GM12878 (cell line): ENCODE measurements around the gene BEX5. TPM values are rescaled to one million over a fixed set of nuclear protein-coding genes. Genes with fewer than 3 reads are reported as not detected.
"Not testable (repeated sequence)": the region's sequence is repeated elsewhere in the genome, so short reads cannot be mapped to it uniquely, and the experiment has no call there.

Source experiments
- ATAC-seq: fragments of 200-7000 bp; cut with Tn5 transposase; 3 replicates; pipeline ENCODE4 v1.9.1; 2020; ENCODE audit warnings: mild to moderate bottlenecking, moderate library complexity
- BruUV-seq: library from RNA; stranded (reverse); fragments of 400-500 nt; replicated peaks from 2 replicates; lab custom pipeline; 2021; lab: Mats Ljungman, UMichigan
- CTCF ChIA-PET: fragments of 300-600 bp; sonication (Branson Sonifier 250); formaldehyde crosslinking; extraction: SDS; loops from one replicate; lab custom pipeline; 2021; ENCODE audit warnings: inconsistent platforms; lab: Yijun Ruan, JAX
- POLR2A ChIA-PET: fragments of 350-600 bp; formaldehyde crosslinking; extraction: SDS; loops from one replicate; lab custom pipeline; 2021; ENCODE audit warnings: inconsistent platforms; lab: Charles Lee
- RAD21 ChIA-PET: fragments of 300-600 bp; sonication (Branson Sonifier 250); formaldehyde crosslinking; loops from one replicate; lab custom pipeline; 2023; ENCODE audit warnings: antibody characterized with exemption; ENCODE audit not compliant: unreplicated experiment; lab: Charles Lee
- SMC1A ChIA-PET: fragments of 300-600 bp; sonication (Branson Sonifier 250); formaldehyde crosslinking; loops from one replicate; lab custom pipeline; 2023; ENCODE audit not compliant: unreplicated experiment, uncharacterized antibody; lab: Charles Lee
- DNase-seq: peaks from one replicate; pipeline ENCODE4 v3.0.0-alpha.2; 2011; ENCODE audit warnings: low read depth, low spot score
- FAIRE-seq: peaks from 3 replicates; lab custom pipeline; 2011; peaks lifted over from hg19 to GRCh38; lab: Jason Lieb, UNC
- H2AFZ ChIP-seq: 2 replicates; pipeline ENCODE4 v1.6.0; 2011; ENCODE audit warnings: low read depth, low read length, control low read depth; ENCODE audit not compliant: control insufficient read depth
- H3K27ac ChIP-seq: 2 replicates; pipeline ENCODE4 v1.5.1; 2011; ENCODE audit warnings: control low read depth; ENCODE audit not compliant: control insufficient read depth, insufficient read depth
- H3K27me3 ChIP-seq, 2 experiments: replicated peaks in 1 of 2; 2 replicates each; pipeline versions ENCODE4 v1.6.0 to v1.6.1; 2011; ENCODE audit warnings: low read length in 1 of 2; ENCODE audit not compliant: control insufficient read depth in 2 of 2, insufficient read depth in 2 of 2
- H3K36me3 ChIP-seq, 2 experiments: 2 replicates each; pipeline ENCODE4 v1.5.1; 2011; ENCODE audit warnings: low read length in 1 of 2; ENCODE audit not compliant: control insufficient read depth in 2 of 2, insufficient read depth in 2 of 2
- H3K4me1 ChIP-seq: 2 replicates; pipeline ENCODE4 v1.6.1; 2011; ENCODE audit warnings: mild to moderate bottlenecking, low read length, moderate library complexity, mixed read lengths; ENCODE audit not compliant: control insufficient read depth, insufficient read depth
- H3K4me2 ChIP-seq: 2 replicates; pipeline ENCODE4 v1.6.0; 2011; ENCODE audit warnings: control low read depth; ENCODE audit not compliant: control insufficient read depth, insufficient read depth
- H3K4me3 ChIP-seq: fragments of 200-600 bp; sonication (generic); 2 replicates; pipeline ENCODE4 v1.5.1; 2016
- H3K79me2 ChIP-seq: 2 replicates; pipeline ENCODE4 v1.6.0; 2011; ENCODE audit warnings: low read length; ENCODE audit not compliant: control insufficient read depth, insufficient read depth
- H3K9ac ChIP-seq: 2 replicates; pipeline ENCODE4 v1.8.0; 2011; ENCODE audit warnings: low read length, control low read depth, mixed read lengths; ENCODE audit not compliant: control insufficient read depth, insufficient read depth
- H3K9me3 ChIP-seq: replicated peaks from 3 replicates; pipeline ENCODE4 v1.5.1; 2011; ENCODE audit warnings: mild to moderate bottlenecking, low read length; ENCODE audit not compliant: control insufficient read depth, insufficient read depth
- H4K20me1 ChIP-seq: 2 replicates; pipeline ENCODE4 v1.6.0; 2011; ENCODE audit not compliant: control insufficient read depth, insufficient read depth
- WGBS: methylation state at CpG from one replicate; pipeline ENCODE4 v1.1.6; 2016; ENCODE audit warnings: low lambda C conversion rate; ENCODE audit not compliant: insufficient replicate concordance, insufficient coverage; ENCODE audit errors: missing lambda C conversion rate; 5-methylcytosine and 5-hydroxymethylcytosine counted together
- in situ Hi-C: fragments of 300-500 bp; cut with MboI; formaldehyde crosslinking; loops from 9 replicates; pipeline ENCODE4 v1.14.3; 2018; ENCODE audit warnings: mixed read lengths
- intact Hi-C: fragments of 100-400 bp; cut with micrococcal nuclease; formaldehyde crosslinking; loops from one replicate; pipeline ENCODE4 v1.14.2; 2022; ENCODE audit not compliant: unreplicated experiment
- polyA plus RNA-seq, 11 experiments: library from polyadenylated mRNA; depleted of rRNA in 4 of 11; unstranded in 6 of 11; stranded (reverse) in 5 of 11; fragments of >200 nt; fragmentation: Nextera tagmentation in 4 of 11; fragmentation: Illumina TruSeq in 1 of 11; extraction: Ambion mirVana in 4 of 11; extraction: Trizol in 1 of 11; gene quantifications; 1 replicate in 1 of 11; 2 replicates in 10 of 11; pipeline versions ENCODE4 v1.2.1 to v1.2.3, GENCODE V29; 2011 to 2016; ENCODE audit warnings: inconsistent platforms in 2 of 11, missing spikeins in 2 of 11, low read depth in 1 of 11
- total RNA-seq, 4 experiments: library from RNA; depleted of rRNA in 3 of 4; stranded (reverse); fragments of >200 nt in 3 of 4; fragmentation: Illumina TruSeq in 1 of 4; extraction: Trizol in 1 of 4; gene quantifications; 2 replicates each; pipeline versions ENCODE4 v1.2.1 to v1.2.3, GENCODE V29; 2013 to 2021

BEX5 gene
- total and polyA plus RNA-seq, 10 of the 15 experiments (the other 5 are each of a cell fraction or from before 2014, with no cell fraction given), result 0.11 to 0.79 (median 0.46) TPM; not detected in 4

DNA sequence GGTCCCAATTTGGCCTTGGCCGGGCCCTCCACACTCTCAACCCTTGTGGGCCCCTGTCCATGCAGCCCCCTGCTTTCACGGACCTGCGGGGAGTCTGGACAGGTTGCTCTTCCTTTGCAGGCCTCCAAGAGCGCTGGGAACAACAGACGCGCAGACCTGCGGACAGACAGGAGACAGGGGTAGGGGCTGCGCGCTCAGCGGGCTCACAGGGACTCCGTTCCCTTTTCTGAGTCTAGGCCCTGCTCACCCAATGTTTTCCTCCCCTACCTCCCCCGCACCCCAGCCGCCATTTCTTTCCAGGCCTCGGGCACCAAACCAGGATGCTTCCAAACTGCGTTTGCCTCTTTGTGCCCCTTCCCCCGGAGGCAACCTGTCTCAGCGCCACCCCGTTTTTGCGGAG lies 14.1 kb downstream of the BEX5 start:
- BruUV-seq, ATAC-seq, CTCF ChIA-PET, H2AFZ ChIP-seq, H3K4me2 ChIP-seq, H3K9me3 ChIP-seq, RAD21 ChIA-PET, SMC1A ChIA-PET, H3K27ac ChIP-seq, H3K4me3 ChIP-seq, DNase-seq, H3K27me3 ChIP-seq, H3K79me2 ChIP-seq, H4K20me1 ChIP-seq, H3K36me3 ChIP-seq, H3K9ac ChIP-seq, POLR2A ChIA-PET, FAIRE-seq, H3K4me1 ChIP-seq, intact Hi-C loops: not testable (repeated sequence)
- in situ Hi-C loops, result loop anchor here (25.0 kb wide), 2 partner anchors 721 to 1046 kb away; no protein-coding TSS in a partner anchor
- 36% methylated on average over 16 of the region's 19 CpGs for WGBS

DNA sequence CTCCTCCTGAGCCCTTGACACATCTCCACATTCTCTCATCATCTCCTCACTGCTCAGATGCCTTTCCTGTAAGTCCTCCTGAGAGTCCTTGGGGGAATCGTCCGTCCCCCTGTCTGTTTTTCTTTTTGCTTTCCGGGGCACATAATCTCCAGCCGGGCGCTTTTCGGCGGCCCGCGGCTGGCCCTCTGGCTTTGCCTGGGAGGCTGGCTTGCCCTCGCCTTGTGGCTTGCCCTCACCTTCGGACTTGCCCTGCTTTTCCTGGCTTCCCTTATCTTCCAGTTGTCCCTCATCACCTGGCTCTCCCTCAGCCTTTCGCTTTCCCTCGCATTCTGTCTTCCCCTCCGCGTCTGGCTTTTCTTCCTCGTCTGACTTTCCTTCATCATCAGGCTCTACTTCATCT lies 14.9 kb downstream of the BEX5 start:
- RAD21 ChIA-PET, SMC1A ChIA-PET, H3K27ac ChIP-seq, FAIRE-seq, H3K4me1 ChIP-seq, POLR2A ChIA-PET, H3K27me3 ChIP-seq, DNase-seq, BruUV-seq, intact Hi-C loops, H3K36me3 ChIP-seq, CTCF ChIA-PET, H3K4me2 ChIP-seq, H3K9me3 ChIP-seq, ATAC-seq, H3K79me2 ChIP-seq, H2AFZ ChIP-seq, H3K9ac ChIP-seq, H3K4me3 ChIP-seq, H4K20me1 ChIP-seq: not testable (repeated sequence)
- in situ Hi-C loops, result loop anchor here (25.0 kb wide), 2 partner anchors 721 to 1046 kb away; no protein-coding TSS in a partner anchor
- WGBS, result 63% methylated on average over 9 of the region's 16 CpGs
